CD4-positive, alpha-beta T cell treated with Interleukin-6 for 4 hours (primary cell): ENCODE results near the gene TMTC1.

ENCODE experiments used
- DNase-seq: peaks from one replicate; pipeline ENCODE4 v3.0.0-alpha.2; 2020; ENCODE audit warnings: mixed read lengths

TMTC1 gene

GRCh38 chr12:29738365-29738764 lies 45.4 kb downstream of the TMTC1 start:
- no peak for DNase-seq

DNA sequence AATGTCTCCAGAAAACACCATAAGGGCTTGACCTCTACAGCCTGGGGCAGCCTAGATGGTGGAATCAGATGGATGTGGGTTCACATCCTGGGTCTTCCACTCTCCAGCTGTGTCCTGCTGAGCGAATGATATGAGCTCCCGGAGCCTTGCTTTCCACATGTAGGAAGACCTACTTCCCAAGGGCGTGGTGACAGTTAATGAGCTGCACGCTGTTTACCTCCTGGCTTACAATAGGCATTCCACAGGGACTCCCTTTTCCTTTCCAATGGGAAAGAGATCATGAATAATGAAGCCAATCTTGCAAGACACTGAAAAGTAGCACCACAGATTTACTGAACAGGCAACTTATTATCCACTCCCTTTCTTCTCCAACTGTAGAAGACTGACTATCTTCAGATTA lies 46.1 kb downstream of the TMTC1 start:
- DNase-seq, result no peak

DNA sequence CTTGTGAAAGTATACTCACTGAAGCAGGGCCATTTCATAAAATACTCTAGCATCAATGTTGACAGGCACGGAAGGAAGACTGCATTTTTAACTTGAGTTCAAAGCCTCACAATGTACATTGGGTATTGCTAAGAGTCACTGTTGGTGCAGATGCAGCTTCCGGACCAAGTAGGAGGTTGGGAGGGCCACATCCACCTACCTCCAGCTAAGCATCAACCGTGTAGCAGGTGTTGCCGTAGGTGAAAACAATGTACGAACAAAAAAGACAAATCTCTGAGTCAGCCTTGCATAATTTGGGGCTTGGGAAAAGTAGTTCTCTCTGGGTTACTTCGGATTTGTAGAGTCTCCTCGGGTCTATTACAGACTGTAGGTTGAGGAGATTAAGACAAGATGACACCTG lies 48.1 kb downstream of the TMTC1 start:
- DNase-seq, result no peak

- DNase-seq, result no peak
Measured at GRCh38 chr12:29734734-29735133, 49.0 kb downstream of the TMTC1 start.

DNA sequence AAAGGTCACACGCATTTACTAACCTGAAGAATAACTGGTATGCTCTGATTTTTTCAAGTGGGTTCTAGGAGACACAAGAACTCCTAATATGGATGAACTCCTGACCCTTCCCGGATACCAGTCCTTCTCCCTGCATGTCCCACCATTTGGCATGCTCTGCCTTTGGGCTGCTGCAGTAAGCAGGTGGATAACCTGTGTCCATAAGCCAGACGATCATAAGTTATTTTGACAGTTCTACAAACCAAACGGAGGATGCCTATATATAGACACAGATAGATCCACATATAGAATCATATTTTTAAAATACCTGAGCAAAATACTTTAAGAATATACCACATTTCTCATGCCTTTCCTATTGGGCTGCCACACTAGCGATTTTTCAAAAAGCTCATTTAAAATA lies 49.4 kb downstream of the TMTC1 start:
- DNase-seq, result no peak

DNA sequence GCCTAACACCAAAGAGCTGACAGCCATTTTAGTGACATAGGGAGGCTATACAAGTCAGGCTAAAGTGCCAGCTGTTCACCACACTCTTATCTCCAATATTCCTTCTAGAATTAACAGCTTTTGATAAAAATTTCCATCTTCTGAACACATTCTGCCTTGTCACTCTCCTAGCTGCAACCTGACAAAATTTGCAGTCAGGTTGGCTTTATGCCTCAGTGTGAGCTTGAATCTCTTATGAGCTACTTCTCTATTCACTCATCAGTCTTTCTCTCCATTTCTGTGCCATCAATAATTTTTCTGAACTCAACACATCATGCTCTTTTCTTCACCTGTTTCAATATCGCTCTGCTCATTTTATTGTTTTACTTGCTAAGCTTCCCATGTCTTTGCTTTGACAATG lies 50.2 kb downstream of the TMTC1 start:
- DNase-seq, result no peak

- no peak for DNase-seq
Measured at GRCh38 chr12:29733060-29733459, 50.7 kb downstream of the TMTC1 start.

GRCh38 chr12:29732593-29732992 lies 51.1 kb downstream of the TMTC1 start:
- no peak for DNase-seq

DNA sequence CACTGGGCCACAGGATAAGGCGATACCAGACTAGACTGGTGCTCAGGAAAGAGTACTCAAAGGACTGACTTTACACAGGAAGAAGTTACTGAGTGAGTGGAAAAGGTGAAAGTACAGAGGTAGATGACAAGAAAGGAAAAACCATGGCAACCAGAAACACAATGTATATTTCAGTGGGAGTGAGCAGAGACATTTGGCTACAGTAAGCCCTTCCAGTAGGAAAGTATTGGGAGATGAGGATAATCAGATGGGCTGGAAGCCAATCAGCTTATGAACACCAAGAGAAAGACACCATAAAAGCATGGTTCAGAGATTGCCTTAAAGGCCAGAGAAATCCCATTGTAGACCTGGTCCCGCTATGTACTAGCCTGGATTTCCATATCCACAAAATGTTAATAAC lies 51.6 kb downstream of the TMTC1 start:
- no peak for DNase-seq

DNA sequence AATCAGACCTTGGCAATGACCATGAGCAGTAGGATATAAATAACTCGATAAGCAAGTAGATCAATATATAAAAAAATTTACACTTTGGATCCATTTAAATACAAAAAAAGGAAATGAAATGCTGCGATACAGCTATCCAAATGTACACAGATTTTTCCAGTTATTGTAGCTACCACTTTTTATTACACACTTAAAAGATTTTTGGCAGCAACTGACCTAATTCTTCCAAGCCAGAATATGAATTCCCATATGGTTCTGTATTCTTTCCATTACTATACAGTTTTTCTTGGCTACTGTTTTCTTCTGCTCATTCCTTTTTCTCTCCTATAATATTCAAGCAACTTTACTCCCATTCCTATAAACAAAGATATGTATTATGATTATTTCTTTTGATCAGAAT lies 52.2 kb downstream of the TMTC1 start:
- DNase-seq, result no peak

DNA sequence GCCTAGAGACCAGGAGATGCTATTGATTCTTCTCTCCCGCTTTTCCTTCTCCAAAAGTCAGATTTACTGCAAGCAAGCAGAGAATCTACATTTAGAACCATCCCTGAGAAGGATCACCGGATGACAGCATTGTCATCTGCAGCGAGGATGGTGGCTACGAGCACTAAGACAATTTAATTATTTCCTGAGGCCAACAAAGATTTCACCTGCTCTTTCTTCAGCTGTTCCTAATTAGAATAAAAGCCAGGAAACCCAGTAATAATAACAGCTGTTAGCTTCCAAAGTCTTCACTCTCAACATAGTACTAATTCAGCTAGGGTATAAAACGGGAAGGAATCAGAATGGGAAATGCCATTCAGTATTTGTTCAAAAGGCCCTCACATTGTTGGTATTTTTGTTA lies 53.3 kb downstream of the TMTC1 start:
- DNase-seq, result no peak

DNA sequence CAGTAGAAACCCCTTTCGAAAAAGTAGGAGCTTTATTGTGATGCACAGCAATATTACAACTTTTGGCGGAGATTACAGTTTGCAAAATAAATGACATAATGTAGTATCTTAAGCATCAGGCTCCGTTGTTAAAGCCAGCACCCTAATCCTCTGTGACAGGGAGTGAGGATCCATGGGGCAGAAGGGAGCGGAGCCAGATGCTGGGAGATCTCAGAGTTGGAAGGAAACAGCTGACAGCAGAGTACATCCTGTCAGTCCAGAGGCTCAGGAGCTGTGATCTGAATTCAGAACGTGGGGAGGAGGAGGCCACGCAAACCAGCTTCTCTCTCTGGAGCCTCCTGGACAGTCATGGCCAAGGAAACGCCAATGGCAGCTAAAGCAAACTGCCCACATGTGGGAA lies 55.7 kb downstream of the TMTC1 start:
- DNase-seq, result no peak

GRCh38 chr12:29726741-29727348 lies 56.9 kb downstream of the TMTC1 start:
- DNase-seq, result no peak

- DNase-seq, result no peak
Measured at GRCh38 chr12:29726321-29726692, 57.4 kb downstream of the TMTC1 start.

DNA sequence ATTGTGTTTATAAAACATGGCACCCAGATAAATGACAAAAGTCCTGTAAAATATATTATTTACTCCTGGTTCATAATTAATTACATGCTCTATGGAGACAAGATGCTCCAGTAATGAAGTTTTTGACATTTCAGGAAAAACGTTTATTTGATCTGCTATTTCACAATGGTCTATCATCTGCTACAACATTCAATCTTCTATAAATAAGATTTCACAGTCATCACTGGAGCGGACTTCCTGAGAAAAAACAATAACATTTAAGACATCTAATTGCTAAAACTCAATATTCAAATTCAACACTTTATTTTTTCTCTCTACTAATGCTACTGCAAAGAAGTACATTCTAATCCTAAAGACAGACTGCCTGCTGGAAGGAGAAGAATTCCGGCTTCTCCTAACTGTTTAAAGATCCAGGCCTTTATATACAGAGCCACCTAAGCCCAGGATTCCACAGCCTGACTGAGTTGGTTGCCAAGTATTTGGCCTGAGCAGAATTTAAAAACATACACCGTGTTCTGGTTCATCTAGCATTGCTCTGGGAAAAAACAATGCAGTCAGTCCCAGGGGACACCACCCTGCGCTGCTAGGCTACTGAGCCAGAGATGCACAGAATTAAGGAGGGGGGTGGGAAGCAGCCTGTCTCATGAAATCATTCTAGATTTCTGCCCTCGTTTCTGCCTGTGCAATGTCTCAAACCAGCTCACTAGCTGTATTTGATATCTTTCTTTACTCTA lies 58.0 kb downstream of the TMTC1 start:
- no peak for DNase-seq

DNA sequence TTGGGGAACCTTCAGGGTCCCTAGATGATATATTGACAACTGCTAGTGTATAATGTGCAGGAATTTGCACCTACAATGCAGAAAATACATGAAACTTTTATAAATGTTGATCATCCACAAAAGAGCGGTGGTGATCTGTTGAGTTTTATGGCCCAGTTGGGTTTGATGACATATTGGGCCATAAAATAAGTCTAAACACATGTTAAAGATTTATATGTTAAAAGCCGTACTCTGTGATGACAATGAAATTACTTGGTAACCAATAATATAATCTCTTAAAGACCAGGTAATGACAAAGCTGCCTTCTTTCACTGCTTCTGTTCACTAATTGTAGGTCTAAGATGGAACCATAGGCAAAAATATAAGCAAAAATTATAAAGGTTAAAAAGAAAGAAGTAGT lies 61.6 kb downstream of the TMTC1 start:
- DNase-seq, result no peak

- no peak for DNase-seq
Measured at GRCh38 chr12:29719381-29719780, 64.4 kb downstream of the TMTC1 start.

DNA sequence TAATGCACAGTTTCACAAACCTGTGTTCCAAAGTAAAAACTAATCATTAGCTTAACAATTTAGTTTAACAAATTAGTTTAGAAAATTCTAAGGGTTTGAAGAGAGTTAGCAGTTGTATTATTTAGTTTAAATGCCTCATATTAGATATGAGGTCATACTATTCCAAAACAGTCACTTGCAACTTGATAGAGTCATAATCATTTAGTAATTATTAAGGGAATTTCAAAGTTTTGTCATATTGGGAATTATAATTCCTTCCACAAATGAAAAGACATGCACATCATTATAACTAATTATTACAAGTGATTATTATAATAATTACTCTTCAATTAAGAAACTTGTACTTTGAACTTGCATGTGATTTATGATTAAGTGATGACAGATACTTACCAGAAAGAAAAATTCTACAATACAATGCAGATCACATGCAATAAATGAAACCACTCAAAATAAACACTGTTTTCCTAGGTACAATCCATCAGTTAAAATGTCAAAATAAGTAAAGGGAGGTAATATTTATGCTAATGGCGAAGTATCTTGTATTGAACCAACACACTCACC lies 66.1 kb downstream of the TMTC1 start:
- no peak for DNase-seq

- DNase-seq, result no peak
Measured at GRCh38 chr12:29714966-29715365, 68.8 kb downstream of the TMTC1 start.

GRCh38 chr12:29713729-29714128 lies 70.0 kb downstream of the TMTC1 start:
- DNase-seq, result no peak

GRCh38 chr12:29711381-29711780 lies 72.4 kb downstream of the TMTC1 start:
- no peak for DNase-seq

DNA sequence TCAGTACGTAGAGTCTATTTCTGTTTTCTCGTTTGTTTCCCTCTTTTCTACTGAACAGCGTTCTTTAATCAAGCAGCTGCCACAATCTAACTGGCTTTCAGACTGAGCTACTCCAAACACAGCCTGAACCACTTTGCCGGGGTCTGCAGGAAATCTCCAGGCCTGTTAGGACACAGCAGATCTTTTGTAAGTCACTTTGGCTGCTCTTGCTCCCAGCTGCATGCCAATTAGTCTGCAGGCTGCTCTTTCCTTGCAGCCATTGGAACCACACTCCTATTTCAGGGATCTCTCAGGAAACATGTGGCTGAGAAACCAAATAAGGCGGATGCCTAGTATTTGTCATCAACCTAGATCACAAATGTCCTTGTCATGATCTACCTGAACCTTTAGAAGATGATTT lies 73.6 kb downstream of the TMTC1 start:
- DNase-seq, result no peak

DNA sequence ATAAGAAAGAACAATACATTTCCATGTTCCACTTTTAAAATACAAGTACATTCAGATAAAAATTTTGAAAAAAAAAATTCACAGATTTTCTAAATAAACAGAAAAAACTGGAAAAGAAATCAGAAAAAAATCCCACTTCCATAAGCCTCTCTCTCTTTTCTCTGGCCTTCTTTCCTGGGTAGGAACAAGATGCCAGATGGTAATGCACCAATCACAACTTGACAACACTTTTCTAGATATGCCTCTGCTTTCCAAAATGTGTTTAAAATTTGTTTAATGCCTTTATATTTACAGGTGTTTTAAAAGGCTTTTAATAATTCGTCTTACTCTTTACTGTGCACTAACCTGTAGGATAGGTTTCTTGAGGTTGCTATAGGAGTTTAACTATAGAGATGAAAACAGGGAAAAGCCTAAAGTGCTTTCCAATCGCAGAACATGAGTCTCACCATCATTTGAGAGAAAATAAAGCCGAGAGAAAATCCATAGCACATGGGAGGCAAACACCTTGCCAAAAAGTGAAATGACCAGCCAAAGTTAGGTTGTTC lies 74.2 kb downstream of the TMTC1 start:
- no peak for DNase-seq

DNA sequence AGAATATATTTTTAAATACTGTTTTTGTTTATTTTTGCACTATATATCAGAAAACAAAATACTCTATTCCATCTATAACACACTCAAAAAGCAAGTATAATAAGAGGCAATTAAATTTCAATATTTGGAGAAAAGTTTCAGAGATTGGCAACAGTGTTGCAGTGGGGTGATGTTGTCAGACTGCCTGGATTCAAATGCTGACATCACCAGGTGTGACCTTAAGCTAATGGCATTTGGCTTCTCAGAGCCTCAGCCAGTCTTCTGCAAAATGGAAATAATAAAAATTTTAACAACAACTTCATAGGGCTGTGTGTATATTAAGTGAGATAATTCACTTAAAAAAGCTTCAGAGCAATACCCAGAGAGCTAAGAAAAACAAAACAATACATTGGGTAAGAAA lies 74.7 kb downstream of the TMTC1 start:
- no peak for DNase-seq

GRCh38 chr12:29707846-29708245 lies 75.9 kb downstream of the TMTC1 start:
- no peak for DNase-seq
